TTC549 (cell line): ENCODE data around the gene BCR.

Experiments
- FAIRE-seq: peaks from 2 replicates; lab custom pipeline; 2012; peaks lifted over from hg19 to GRCh38; lab: Jason Lieb, UNC

BCR gene

DNA sequence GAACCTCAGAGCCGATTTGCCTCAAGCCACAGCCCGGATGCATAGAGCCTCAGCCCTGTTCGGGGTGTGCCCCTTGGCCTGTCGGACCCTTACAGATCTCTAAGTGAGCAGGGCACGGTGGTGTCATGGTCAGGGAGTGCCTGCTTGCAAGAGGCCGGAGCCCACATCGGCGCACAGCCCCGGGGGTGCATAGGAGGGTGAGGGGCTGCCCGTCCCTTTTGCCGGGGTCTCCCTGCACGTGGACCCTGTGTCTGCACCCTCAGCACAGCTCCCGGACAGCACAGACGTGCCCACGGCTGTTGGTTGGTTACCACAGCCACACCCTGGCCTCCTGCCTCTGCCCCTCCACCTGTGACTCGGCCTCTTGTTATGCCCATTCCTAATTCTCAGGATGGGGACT, 28.5 kb upstream of the BCR start:
- no peak for FAIRE-seq

DNA sequence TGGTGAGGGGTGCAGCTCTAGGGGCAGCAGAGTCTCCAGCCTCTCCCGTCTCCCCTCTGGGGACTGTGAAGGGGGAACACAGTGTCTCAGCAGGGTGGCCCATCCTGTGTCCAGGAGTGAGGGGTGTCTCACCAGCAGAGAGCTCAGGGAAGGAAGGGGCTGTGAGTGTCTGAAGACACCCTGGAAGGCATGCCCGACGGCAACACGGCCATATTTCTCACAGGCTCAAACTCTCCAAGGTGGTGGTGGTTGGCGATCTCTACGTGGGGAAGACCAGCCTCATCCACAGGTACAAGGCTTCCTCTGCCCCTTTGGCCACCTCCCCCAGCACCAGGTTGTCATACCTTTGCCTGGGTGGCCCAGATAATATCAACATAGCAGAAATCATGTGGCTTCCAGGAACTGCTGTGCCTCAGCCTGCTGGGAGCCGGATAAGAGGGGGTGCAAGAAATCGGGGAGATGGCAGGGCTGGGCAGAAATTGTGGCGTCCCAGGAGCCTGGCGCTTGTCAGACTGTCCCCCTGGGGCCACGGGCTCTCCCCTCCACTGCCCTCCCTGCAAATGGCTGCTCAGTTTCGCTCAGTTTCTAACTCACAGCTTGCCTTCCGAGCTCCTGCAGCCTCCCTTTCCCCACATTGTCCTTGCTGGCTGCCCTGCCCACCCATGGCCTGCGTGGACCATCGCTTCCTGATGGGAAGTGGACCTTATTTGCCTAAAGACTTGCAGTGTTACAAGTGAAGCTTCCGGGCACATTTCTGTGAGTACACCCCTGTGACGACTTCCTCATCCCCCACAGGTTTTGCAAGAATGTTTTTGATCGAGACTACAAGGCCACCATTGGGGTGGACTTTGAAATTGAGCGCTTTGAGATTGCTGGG, 27.8 kb upstream of the BCR start:
- FAIRE-seq, result no peak

DNA sequence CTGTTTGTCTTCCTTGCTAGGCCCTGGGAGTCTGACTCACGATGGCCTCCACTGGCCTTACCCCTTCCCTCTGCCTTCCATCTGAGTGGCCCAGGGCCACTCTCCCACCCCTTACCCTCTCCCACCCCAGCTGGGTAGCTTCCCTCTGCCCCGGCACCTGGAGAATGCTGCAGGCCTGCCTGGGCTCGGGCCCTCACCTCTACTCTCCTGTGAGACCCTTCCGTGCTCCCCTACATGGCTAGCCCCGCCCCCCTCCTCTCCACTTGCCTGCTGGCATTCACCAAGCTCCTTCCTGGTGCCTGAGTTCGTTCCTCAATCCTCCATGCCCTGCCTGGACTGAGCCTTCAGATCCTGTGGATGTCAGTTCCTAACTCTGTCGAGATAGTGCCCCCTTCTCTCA, 26.3 kb upstream of the BCR start:
- FAIRE-seq, result no peak

- no peak for FAIRE-seq
Observed at GRCh38 chr22:23154461-23154860, 25.8 kb upstream of the BCR start.

DNA sequence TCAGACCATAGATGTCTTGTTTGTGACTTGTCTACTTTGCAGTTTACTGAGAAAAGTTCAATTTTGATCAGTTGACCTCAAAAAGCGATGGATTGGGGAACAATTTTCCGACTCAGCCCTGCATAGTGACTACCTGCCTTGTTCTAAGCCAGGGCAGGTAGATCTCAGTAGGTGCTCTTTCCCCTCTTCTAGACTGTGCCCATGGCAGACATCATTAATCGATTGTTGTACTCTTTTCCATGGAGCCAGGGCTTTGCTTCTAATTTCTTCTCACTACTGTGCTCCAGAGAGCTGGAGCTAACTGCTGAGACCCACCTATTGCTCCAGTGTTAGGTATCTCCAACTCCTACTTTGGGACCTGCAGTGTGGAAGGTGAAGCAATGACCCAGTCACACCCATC, 25.2 kb upstream of the BCR start:
- no peak for FAIRE-seq

- no peak for FAIRE-seq
Observed at GRCh38 chr22:23155831-23156230, 24.5 kb upstream of the BCR start.

DNA sequence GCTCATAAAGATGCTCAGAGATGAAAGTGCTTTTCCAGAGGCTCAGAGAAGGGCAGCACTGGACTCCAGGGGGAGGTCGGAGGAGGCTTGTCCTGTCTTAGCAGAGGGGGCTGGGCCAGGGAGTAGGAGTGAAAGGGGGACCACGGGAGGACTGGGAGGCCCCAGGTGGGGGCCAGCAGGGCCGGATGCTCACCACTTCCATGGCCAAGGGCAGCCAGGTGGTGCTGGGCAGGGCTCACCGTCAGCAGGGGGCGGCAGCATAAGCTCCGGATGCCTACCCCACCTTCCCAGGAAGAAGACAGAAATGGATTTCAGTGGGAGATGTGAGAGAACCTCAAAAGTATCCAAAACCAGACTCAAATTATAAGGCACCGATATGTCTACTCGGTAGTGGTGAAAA, 24.0 kb upstream of the BCR start:
- no peak for FAIRE-seq

DNA sequence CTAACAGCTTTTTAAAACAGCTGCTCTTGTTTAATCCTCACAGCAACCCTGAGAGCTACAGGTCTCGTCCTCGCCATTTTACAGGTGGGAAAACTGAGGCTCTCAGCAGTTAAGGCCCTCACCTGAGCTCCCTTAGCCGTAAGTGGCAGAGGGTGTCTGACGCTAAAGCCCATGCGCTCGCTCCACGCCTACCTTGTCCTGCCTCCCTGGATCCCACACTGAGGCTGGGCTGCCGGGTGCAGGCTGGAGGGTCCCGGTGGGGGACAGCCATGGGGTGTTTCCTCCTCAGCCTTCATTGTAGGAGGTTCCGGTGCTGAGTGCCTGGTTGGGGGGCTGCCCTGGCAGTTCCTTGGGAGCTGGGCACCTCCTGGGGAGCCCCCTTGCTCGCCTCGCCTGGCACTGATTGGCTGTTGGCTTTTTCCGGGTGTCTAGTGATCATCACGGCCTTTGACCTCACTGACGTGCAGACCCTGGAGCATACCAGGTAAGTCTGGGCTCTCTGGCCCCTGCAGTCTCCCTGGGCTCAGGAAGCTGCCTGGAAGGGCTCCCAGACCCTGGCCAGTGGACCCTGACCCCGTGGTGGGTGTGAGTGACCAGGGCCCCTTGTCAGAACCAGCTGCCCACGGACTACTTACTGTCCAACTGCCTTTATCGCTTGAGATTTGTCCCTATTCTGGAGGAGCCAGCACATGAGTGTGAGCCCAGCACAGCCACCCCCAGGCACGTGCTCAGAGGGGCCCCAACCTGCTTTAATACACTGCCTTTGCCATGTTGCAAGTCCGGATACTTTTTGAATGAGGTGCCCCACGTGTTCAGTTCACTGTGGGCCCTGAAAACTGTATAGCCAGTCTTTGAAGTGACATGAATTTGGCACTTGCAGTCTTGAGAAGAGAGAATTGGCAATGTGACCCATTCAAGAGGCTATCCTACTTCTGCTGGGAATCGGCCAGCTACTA, 22.5 kb upstream of the BCR start:
- no peak for FAIRE-seq

DNA sequence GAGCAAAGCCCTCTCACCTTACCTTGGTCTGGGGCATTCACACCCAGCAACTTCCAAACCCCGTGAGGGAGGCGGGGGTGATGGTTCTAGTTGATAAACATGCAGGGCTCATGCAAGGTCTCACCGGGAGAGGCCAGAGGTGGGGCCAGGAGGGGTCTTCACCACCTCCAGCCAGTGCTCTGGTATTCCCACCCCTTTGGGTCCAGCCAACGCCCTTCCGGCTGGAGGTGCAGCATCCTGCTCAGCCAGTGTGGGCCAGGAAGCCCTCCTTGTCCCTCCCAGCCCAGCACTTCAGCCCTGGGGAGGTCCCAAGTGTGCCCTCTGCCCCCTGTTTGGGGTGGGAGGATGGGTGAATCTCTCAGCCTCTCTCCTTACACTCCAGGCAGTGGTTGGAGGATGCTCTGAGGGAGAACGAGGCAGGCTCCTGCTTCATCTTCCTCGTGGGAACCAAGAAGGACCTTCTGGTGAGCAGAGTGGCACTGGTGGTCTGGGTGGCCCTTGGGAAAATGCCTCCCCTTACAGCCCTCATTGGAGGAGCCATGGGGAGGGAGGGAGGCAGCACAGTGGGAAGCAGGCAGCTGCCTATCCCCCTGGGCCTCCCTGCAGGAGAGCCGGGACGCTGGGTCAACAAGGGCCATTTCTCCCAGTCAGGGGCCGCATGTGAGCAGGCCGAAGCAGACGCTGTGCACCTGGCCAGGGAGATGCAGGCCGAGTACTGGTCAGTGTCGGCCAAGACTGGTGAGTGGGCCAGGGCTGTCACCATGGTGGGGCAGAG, 21.6 kb upstream of the BCR start:
- no peak for FAIRE-seq

DNA sequence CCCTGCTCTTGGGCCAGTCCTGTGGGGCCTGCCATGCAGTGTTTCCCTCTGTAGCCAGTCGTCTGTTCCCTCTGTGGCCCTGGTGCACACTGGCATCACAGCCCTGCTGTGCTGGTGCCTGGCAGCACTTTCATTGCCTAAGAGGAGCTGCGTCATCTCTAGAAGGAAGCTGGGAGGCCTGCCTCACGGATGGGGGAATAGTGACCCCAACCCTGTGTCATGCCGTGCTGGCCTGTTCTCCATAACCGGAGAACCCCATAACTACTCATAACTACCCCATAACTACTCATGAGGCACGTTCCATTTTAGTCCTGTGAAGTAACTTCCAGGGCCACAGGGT, 21.0 kb upstream of the BCR start:
- no peak for FAIRE-seq

GRCh38 chr22:23161029-23161428, 19.3 kb upstream of the BCR start:
- FAIRE-seq, result no peak

- no peak for FAIRE-seq
Observed at GRCh38 chr22:23161574-23161973, 18.7 kb upstream of the BCR start.

- no peak for FAIRE-seq
Observed at GRCh38 chr22:23163665-23164064, 16.6 kb upstream of the BCR start.

- FAIRE-seq, result no peak
Observed at GRCh38 chr22:23164091-23164490, 16.2 kb upstream of the BCR start.

- FAIRE-seq, result no peak
Observed at GRCh38 chr22:23166042-23166831, 14.1 kb upstream of the BCR start.

DNA sequence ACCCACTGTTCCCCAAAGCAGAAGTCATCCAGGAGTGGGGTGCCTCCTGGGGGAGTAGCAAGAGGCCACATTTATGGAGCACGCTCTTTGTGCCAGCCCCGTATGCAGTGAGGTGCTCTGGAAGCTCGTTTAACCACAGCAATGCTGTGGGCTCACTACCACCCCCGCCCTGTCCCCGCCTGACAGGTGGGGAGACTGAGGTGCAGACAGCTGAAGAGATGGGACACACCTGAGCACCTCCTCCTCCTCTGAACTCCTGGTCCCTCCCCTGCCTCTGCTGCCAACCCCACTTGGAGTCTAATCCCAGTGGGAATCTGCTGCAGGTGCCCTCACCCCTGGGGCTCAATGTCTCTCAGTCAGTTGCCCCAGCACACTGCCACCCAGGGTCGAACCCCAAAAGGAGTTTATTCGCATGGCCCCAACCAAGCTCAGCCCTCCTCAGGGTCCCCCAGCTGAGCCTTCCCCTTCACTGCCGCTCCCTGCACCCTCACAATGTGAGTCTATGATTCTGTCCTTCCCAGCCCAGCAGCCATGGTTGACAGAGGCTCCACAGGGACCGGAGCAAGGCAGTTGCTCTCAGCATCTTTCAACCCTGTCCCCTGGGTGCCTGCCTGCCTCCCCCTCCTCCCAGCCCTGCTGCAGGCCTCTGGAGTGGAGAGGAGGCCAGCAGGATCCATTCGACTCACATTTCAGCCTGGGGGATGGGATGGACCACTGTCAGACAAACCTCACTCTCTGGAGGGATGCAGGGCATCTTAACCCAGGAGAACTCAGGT, 13.3 kb upstream of the BCR start:
- FAIRE-seq, result no peak

GRCh38 chr22:23168391-23169042, 11.8 kb upstream of the BCR start:
- FAIRE-seq, result no peak

- FAIRE-seq, result no peak
Observed at GRCh38 chr22:23169043-23169406, 11.3 kb upstream of the BCR start.

DNA sequence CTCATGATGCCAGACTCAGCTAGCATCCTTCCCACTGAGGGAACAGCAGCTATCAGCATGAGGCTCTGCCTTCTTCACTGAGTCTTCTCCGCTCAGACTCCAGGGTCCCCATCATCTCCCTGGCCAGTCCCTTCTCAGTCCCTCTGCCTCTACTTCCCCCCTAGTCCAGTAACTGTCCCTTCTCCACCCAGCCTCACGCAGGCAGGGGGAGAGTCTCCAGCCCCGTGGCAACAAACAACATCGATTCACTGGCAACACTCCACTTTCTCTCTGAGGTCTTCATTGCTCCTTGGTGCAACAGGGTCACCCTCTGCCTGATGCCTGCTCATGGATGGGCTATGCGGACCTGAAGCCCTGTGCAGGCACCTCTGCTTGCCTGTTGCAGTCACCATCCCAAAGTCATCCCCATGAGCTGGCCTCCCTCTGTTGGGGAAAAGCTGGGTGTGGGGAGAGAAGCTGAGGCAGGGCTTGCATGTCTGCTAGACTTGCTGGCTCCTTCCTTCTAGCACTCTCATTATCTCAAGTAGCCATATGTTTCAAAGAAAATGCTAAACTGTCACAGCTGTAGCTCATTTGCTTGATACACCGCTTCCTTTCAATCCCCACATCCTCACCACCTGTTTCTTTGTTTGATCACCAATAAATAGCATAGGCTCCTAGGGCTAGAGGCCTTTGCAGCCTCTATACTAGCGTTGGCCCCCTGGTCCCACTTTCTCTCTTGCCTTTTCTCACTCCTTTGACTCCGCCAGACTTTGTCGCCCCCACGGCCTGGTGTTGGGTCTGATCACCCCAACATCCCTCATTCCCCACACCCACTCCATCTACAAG, 4.3 kb upstream of the BCR start:
- no peak for FAIRE-seq

DNA sequence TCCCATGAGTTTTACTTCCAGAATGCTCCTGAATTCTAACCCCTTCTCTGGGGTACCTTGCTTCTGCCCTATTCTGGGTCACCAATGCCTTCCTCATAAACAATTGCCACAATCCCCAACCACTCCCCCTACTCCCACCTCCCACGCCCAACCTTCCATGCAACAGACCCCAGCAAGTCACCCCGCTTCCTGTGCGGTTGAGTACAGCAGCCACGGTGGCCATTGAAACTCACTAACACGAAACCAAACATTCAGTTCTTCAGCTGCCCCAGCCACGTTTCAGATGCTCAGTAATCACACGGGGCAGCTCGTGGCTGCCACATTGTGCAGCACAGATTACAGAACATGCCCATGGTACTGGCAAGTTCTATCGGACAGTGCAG, 3.7 kb upstream of the BCR start:
- no peak for FAIRE-seq
